OCI-LY1 (cell line): ENCODE data around the gene PRR16.
"Not testable (repeated sequence)": the region's sequence is repeated elsewhere in the genome, so short reads cannot be mapped to it uniquely, and the experiment has no call there.

Experiments used
- EZH2 ChIP-seq: fragments of 200-600 bp; sonication (generic), shearing (Covaris generic); IDR thresholded peaks from 2 replicates; pipeline ENCODE4 v1.8.0; 2017; ENCODE audit warnings: borderline replicate concordance, mixed run types, mild to moderate bottlenecking, antibody characterized with exemption, low read length, moderate library complexity, mixed read lengths
- TF ChIP-seq, protein P1 (sequence below): fragments of 200-600 bp; sonication (generic), shearing (Covaris generic); IDR thresholded peaks from 2 replicates; pipeline ENCODE4 v1.5.1; 2017; ENCODE audit warnings: mild to moderate bottlenecking, antibody characterized with exemption, low read length, moderate library complexity, mixed read lengths

DNA sequence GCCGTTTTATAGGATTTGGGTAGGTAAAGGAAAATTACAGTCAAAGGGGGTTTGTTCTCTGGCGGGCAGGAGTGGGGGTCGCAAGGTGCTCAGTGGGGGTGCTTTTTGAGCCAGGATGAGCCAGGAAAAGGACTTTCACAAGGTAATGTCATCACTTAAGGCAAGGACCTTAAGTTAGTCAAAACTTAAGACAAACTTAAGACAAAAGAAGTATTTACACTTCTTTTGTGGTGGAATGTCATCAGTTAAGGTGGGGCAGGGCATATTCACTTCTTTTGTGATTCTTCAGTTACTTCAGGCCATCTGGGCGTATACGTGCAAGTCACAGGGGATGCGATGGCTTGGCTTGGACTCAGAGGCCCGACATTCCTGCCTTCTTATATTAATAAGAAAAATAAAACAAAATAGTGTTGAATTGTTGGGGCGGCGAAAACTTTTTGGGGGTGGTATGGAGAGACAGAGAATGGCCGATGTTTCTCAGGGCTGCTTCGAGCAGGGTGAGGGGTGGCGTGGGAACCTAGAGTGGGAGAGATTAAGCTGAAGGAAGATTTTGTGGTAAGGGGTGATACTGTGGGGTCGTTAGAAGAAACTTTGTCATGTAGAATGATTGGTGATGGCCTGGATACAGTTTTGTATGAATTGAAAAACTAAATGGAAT lies 233.7 kb downstream of the PRR16 start:
- TF ChIP-seq, protein P1, sequence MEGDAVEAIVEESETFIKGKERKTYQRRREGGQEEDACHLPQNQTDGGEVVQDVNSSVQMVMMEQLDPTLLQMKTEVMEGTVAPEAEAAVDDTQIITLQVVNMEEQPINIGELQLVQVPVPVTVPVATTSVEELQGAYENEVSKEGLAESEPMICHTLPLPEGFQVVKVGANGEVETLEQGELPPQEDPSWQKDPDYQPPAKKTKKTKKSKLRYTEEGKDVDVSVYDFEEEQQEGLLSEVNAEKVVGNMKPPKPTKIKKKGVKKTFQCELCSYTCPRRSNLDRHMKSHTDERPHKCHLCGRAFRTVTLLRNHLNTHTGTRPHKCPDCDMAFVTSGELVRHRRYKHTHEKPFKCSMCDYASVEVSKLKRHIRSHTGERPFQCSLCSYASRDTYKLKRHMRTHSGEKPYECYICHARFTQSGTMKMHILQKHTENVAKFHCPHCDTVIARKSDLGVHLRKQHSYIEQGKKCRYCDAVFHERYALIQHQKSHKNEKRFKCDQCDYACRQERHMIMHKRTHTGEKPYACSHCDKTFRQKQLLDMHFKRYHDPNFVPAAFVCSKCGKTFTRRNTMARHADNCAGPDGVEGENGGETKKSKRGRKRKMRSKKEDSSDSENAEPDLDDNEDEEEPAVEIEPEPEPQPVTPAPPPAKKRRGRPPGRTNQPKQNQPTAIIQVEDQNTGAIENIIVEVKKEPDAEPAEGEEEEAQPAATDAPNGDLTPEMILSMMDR = not testable (repeated sequence)
- not testable (repeated sequence) for TF ChIP-seq EZH2
